ENCODE data around the gene PDZD2.
"Not testable (repeated sequence)": the region's sequence is repeated elsewhere in the genome, so short reads cannot be mapped to it uniquely, and the experiment has no call there.

Gene PDZD2

DNA sequence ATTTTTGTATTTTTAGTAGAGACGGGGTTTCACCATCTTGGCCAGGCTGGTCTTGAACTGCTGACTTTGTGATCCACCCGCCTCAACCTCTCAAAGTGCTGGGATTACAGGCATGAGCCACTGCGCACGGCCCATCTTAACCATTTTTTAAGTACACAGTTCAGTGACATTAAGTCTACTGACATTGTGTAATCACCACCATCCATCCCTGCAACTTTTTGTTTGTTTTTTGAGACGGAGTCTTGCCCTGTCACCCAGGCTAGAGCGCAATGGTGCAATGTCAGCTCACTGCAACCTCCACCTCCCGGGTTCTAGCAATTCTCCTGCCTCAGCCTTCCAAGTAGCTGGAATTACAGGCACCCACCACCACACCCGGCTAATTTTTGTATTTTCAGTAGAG, 480.0 kb downstream of the PDZD2 start:
- DNase-seq = not testable (repeated sequence)

DNA sequence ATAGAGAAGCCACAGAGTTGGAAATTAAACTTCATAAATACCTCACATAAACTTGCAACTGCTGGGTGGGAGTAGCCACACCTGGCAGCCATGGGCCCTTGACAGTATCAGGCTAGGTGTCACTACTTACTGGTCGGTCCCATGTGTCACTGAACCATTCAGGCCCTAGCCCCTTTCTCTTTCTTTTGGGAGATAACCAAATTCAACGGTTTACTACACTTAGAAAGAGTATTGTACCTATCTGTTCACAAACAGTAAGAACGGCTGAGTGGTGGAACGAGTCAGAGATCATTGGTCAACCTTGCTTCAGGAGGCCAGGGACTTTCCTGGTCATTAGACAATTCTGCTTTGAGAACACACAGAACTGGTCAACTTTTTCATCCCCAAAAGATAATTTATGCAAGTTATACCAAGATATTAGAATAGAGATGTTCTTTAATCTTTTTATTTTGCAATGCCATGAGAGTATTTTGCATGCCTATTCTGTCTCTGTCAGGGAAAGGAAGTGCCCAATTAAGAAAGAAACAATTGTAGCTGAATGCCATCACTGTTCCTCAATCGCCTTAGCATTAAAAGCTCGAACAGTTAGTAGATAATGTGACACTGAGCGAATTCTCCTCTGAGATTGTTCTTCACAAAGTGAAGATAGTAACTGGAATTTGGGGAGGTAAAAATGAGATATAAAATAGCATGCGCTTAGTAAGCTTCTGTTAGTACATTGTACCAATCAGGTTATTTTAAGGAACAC, 484.3 kb downstream of the PDZD2 start:
- no peak for DNase-seq

DNA sequence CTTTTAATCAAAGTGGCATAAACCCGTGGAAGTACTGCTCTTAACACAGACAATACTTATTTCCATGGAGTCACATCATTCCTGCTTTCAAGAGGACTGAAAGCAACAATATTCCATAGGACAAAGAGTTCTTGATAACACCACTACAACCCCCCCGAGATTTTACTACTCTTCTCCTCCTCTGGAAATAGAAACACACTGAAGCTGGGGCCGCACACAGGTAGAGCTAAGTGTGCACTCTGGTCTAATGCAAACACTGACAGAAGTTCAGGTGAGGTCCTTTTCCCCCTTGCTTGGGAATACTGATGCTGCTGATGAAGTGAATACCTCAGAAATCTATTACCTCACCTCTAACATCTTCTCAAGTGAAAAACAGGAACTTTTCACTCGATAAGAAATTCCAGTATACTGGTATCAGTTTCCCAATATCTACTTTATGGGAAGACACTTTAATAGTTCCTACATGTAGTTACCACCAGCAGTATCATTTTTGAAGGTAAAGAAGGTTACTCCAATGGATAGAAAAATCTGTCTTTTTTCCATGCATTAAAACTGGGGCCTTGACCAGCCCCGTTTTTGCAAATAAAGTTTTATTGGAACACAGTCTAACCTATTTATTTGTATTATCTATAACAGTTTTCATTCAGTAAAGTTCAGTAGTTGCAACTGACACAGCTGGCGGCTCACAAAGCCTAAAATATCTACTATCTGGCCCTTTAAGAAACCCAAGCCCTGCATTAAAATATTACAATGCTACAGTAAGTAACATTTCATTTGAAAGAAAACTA, 485.2 kb downstream of the PDZD2 start:
- DNase-seq = no peak

DNA sequence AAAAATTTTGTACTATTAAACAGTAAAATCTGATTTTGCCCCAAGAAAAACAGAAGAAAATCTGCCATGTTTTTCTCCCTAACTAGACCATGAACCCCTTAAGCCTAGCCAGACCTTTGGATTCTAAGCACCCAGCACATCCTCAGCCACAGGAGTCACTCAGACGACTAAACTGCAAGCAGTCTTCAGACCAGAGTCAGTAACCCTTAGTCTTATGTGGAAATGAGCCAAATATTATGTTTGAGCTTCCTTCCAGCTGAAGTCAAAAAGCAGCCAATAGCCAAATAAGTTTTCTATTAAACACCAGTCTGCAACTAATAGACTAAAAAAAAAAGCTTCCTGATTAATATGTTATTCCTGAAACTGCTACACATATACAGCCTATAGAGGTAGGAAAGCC, 487.8 kb downstream of the PDZD2 start:
- no peak for DNase-seq

DNA sequence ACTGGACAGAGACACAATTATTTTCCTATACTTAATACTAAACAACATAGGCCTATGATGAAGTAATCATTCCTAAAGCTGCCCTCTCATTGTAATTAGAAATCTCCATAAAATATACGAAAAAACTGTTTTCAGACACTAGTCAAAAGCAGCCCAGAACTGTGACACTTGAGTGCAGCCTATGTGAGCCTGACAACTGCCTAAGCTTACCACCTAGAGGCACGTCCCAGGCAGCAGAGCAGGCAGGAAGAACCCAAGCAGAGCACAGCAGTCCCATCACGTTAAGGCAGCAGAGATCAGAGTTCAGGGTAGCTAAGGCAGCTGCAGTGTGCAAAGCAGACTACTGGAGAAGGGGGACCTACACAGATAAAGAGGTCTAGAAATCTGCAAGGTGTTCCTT, 488.8 kb downstream of the PDZD2 start:
- DNase-seq = no peak

DNA sequence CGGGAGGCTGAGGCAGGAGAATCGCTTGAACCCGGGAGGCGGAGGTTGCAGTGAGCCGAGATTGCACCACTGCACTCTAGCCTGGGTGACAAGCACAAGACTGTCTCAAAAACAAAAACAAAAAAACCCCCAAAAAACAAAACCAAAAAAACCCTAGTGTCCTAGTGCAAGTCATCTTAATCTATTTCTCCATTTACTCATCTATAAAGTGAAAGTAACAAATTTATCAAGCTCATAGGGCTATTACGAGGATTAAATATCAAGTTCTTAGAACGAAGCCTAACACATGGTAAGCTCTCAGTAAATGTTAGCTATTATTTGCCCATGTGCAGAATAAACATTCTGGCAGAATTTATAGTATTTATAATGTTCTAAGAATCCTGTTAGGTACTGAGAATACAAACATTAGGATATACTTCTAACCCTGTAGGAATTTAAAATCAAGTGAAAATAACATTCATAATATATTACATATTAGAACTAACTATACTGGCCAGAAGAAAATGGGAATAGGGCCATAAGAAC, 490.2 kb downstream of the PDZD2 start:
- no peak for DNase-seq

DNA sequence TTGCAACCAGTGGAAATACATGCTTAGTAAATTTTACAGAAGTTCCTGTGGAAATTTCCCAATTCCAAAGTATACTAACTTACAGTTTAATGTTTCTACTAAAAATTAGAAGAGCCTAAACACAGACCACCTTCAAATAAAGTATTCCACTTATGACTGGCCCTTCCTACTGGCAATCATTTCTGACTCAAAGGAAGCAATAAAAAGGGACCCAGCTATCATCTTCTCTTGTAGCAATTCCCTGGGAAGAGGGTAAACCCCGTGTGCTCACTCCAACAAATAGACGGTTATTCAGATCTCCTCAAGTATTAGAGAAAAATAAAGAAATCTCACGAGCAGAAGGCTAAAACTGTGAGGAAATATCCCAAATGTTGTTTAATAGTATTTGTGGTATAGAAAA, 491.9 kb downstream of the PDZD2 start:
- DNase-seq = no peak

DNA sequence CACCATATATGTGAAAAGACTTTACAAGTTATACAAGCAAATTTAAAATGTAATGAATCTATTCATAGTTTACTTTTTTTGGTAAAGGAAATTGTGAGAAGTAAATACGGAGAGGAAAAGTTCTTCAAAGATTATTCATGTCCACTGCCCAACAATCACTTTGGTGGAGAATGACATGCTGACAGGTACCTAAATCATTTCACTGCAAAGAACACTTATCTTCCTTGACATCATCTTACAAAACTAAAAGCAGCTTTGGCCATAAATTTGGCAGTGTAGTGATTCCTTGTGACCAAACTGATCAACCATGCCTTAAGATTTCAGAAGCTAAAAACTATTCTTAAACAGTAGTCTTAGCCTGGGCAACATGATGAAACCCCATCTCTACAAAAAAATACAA, 492.7 kb downstream of the PDZD2 start:
- DNase-seq = no peak

DNA sequence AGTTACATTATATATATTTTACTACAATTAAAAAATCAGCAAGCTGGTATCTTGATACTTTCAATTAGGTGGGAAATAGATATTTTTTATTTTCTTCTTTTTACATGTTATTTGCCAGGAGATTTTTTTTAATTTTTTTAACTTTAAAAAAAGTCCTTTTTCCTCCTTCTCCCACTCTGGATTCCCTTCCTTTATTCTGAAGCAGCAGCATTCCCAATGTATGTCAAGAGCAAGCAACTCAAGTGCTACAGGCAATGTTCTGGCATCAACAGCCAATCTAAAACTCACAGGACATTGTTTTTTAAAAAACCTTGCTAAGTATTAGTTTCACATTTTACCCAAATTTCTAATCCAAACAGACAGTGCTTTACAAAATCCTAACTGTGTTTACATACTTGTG, 493.8 kb downstream of the PDZD2 start:
- no peak for DNase-seq

DNA sequence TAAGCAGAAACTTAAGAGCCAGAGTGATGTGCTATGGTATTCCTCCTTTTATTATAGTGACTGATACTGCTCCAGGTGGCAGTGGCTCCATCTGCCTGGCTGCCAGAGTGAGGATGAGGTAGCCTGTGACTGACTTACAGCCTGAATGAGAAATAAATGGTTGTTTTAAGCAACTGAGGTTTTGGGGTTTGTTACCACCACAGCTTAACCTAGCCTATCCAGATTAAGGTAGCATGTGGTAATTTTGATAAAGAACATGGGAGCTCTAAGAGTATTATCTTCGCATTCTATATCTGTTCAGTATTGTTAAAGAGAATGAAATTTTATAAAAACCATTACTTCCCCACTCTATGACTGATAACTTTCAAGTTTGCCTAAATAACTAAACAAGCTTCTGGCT, 496.2 kb downstream of the PDZD2 start:
- no peak for DNase-seq

DNA sequence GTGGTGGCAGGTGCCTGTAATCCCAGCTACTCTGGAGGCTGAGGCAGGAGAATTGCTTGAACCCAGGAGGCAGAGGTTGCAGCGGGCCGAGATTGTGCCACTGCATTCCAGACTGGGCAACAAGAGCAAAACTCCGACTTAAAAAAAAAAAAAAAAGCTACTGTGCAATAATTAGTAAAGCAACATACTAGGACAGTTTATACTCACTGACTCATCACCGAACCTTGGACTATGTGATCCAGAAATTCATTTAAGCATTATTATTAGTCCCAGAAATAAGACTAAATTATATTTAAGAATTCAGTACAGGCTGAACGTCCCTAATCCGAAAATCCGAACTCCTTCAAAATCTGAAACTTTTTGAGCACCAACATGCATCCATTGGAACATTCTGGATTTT, 497.4 kb downstream of the PDZD2 start:
- DNase-seq = no peak

DNA sequence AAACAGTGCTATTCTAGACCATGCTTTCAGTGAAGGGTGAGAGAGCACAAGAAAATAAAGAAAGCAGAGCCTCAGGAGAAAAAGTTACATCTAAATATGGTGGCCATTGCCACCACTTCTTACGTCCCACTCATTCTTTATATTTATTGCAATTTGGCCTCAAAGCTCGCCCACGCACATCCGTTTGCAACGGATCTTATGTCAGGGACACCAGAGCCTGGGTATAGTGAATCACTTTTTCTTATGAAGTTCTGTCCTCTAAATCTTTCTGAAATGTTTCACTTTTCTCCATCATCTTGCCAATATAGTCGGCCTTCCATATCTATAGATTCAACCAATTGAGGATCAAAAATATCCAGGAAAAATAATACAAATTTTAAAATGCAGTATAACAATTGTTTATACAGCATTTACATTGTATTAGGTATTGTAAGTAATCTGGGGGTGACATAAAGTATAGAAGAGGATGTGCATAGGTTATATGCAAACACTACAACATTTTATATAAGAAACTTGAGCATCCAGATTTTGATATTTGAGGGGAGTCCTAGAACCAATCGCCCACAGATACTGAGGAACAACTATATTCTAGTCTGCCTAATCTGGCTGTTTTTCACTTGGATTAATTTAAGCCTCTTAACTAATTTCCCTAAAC, 500.0 kb downstream of the PDZD2 start:
- DNase-seq = peak; percentile 71 to 75

DNA sequence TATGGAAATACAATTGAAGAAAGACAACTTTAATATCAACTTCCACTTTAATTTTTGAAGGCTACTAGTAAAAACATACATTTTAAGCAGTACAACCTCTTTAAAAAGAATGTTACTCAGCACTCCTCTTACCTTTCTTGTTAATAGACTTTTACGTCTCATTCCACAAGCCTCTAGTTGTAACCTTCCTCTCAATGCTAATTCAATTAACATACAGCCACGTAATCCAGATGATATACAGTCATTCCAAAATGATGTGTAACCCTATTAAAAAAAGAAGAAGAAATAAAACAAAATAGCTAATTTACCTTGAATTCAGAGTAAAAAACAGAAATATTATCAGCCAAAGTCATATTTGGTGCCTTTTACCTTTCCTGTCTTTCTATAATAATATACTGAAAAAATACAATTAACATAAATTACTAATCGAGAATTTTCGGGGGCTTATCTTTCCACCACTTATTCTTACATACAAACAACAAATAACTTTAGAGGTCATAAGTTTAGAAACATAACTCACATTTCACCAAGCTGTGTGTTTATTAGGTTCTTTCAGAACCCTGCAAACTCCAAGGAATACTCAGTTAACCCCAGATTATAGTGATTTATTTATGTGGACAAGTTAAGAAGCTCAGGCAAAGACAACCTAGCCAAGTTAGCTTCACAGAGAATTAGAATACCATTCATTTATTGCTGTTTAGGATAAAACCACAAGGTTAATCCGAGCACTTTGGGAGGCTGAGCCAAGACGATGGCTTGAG, 504.9 kb downstream of the PDZD2 start:
- no peak for DNase-seq

DNA sequence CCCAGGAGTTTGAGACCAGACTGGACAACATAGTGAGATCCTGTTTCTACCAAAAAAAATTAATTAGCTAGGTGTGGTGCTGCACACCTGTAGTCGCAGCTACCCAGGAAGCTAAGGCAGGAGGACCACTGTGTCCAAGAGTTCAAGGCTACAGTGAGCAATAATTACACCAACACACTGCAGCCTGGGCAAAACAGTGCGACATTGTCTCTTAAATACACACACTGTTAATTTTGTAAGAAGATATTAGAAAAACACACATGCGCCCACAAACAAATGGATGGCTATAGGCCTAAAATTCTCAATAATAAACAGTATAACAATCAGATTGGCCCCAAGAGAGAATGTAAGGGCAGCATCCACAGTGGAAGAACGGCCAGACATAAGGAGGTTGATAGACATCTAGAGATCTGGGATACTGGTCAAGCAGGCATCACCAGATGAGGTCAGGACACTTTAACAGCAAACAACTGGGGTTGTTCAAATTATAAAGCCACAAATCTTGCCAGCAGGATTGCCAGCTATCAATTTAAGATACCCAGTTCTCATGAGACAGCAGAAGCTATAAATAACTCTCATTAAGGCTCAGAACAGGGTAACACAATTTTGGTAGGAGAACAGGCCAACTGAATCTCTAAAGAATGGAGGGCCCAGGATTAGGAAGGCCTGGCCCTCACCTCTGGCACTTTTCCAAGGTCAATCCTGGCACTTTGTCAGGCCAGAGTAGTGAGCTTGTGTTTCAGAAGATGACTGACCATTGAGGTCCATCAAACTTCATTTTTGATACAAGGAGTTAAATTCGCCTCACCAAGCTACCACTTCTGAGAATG, 505.7 kb downstream of the PDZD2 start:
- no peak for DNase-seq

DNA sequence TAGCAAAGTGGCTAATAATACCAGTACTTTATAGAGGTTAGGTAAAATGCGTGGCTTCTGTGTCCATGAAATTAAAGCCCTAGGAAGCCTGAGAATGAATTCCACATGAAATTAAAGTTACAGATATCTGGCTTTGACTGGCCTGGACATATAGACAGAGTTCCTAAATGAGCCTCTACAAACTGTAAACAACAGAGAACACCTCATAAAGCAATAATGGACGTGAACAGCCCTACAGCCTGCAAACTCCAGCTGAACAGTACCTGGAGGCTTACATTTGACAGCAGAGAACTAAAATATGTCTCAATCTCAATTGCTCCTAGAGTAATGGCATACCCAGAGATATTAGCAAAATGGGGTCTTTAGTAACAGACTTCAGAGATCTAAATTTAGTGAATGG, 506.4 kb downstream of the PDZD2 start:
- DNase-seq = no peak

DNA sequence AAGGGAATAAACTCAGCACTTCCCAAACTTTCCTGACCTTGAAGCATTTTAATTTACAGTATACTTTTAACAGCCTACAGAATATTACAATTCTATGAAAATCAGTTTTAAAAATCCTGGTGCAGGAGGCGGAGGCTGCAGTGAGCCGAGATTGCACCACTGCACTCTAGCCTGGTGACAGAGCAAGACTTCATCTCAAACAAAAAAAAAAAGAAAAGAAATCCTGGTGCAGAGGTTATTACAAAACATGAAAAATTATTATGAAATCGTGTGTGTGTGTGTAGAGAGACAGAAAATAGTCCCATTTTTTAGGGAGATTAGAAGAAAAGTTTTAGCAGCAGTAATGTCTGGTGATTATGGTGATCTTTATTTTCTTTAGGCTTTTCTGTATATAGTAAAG, 508.3 kb downstream of the PDZD2 start:
- no peak for DNase-seq

DNA sequence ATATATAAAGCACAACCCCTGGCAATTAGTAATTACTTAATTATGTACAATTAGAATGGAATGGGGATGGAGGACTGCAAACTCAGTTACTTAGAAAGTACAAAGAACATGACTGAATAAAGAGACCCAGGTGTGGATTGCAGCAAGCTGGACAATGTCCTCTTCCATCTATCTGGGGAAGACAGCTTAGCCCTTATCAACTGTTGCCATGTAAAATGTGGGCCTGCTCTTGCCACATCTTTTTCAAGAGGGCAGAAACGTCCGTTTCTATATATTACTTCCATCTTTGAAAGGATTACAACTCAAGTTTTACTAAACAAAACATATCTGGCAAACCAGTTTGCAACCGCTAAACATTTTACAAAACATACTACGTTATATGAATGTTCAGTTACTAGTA, 509.0 kb downstream of the PDZD2 start:
- no peak for DNase-seq

DNA sequence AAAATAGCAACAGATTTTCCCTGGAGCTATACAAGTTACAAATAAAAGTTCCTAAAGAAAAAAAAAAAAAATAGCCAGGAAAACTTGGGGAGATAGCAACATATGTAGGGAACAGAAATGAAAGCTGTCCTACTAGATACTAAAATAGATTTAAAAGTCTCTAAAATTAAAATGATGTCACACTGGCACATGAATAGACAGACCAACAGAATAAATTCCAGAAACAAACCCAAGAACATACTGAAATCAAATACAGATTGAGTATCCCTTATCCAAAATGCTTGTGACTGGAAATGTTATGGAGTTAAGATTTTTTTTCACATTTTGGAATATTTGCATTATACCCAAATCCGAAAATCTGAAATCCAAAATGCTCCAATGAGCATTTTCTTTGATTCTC, 511.4 kb downstream of the PDZD2 start:
- no peak for DNase-seq

DNA sequence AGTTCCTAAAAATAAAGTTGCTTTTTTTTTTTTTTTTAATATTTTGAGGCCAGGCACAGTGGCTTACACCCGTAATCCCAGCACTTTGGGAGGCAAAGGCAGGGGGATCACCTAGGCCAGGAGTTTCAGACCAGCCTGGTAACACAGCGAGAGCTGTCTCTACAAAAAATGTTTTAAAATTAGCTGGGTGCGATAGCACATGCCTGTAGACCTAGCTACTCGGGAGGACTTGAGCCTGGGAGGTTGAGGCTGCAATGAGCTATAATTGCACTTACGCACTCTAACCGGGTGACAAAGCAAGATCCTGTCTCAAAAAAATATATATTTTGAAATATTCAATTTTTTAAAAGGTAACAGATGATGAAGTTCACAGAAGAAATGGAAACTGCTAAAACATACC, 512.3 kb downstream of the PDZD2 start:
- DNase-seq = no peak

DNA sequence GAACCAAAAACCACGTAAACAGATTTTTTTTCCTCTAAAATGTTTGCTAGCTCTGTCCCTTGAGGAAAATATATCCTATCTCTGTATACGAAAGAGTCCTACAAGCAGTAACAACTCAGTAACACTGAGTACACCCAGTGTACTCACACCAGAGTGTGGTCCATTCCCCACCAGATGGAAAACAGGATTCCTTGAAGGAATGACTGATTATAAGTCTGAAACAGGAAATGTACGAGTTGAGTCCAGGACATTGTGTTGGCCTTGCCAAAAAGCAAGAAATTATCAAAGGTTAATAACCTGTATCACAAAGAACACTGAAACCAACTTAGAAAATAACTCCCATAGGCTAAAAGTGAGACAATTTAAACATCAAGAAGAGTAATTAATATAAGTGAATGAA, 514.8 kb downstream of the PDZD2 start:
- no peak for DNase-seq

DNA sequence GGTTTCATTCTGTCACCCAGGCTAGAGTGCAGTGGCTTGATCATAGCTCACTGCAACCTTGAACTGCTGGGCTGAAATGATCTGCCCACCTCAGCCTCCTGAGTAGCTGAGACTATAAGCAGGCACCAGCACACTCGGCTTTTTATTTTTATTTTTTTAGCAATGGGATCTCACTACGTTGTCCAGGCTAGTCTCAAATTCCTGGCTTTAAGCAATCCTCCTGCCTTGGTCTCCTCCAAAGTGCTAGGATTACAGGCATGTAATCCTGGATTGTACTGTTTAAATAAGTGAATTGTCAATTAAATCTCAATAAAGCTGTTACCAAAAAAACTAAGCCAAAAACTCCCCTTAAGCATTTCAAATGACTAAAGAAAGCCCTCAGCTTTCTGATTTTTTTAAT, 516.3 kb downstream of the PDZD2 start:
- DNase-seq = no peak

DNA sequence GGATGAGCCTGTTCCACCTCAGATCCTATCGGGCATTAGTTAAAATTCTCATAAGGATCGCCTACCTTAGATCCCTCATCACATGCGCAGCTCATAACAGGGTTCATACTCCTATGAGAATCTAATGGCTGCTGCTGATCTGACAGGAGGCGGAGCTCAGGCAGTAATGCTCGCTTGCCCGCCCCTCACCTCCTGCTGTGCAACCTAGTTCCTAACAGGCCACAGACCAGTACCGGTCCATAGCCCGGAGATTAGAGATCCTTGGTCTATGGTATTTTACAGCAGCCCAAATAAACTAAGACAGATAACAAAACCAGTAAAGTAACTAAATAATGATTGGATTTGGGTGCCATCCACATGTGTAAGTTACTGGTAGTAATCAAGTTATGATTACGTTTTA, 517.7 kb downstream of the PDZD2 start:
- no peak for DNase-seq
